ENCODE data around the gene C10orf67.
"Not testable (repeated sequence)": the region's sequence is repeated elsewhere in the genome, so short reads cannot be mapped to it uniquely, and the experiment has no call there.

Gene C10orf67

GRCh38 chr10:23362069-23362830 is 17.7 kb upstream of the C10orf67 start:
- DNase-seq, result no peak

- no peak for DNase-seq
Measured at GRCh38 chr10:23361665-23362064, 17.1 kb upstream of the C10orf67 start.

GRCh38 chr10:23359692-23360380 is 15.2 kb upstream of the C10orf67 start:
- no peak for DNase-seq

GRCh38 chr10:23358357-23358756 is 13.8 kb upstream of the C10orf67 start:
- DNase-seq, result no peak

GRCh38 chr10:23354630-23355279 is 10.2 kb upstream of the C10orf67 start:
- no peak for DNase-seq

GRCh38 chr10:23351926-23352519 is 7.4 kb upstream of the C10orf67 start:
- DNase-seq, result no peak

- not testable (repeated sequence) for DNase-seq
Measured at GRCh38 chr10:23350706-23351105, 6.1 kb upstream of the C10orf67 start.

GRCh38 chr10:23345861-23346260 is 1.3 kb upstream of the C10orf67 start:
- DNase-seq, result no peak

GRCh38 chr10:23343591-23344240 is 881 bp downstream of the C10orf67 start:
- peak; percentile 21 for DNase-seq

GRCh38 chr10:23342213-23342884 is 2.2 kb downstream of the C10orf67 start:
- no peak for DNase-seq

GRCh38 chr10:23341004-23341403 is 3.6 kb downstream of the C10orf67 start:
- no peak for DNase-seq

- DNase-seq, result no peak
Measured at GRCh38 chr10:23340354-23340753, 4.2 kb downstream of the C10orf67 start.

GRCh38 chr10:23338886-23339285 is 5.7 kb downstream of the C10orf67 start:
- no peak for DNase-seq

- DNase-seq, result no peak
Measured at GRCh38 chr10:23338155-23338828, 6.3 kb downstream of the C10orf67 start.

- no peak for DNase-seq
Measured at GRCh38 chr10:23337616-23338015, 7.0 kb downstream of the C10orf67 start.

GRCh38 chr10:23331567-23332301 is 12.9 kb downstream of the C10orf67 start:
- DNase-seq, result no peak

- DNase-seq, result no peak
Measured at GRCh38 chr10:23330948-23331347, 13.6 kb downstream of the C10orf67 start.

GRCh38 chr10:23326544-23327307 is 17.9 kb downstream of the C10orf67 start:
- DNase-seq, result no peak

GRCh38 chr10:23325132-23325531 is 19.5 kb downstream of the C10orf67 start:
- no peak for DNase-seq

GRCh38 chr10:23324351-23324750 is 20.2 kb downstream of the C10orf67 start:
- no peak for DNase-seq

Measured in NCI-H1092 (cell line).